Muscle layer of colon (tissue), 2 donors: ENCODE measurements around the gene TMEM63C.

Experiments used
- H3K27ac ChIP-seq: one replicate; pipeline ENCODE4 v1.7.0; 2013; ENCODE audit warnings: low read depth, mild to moderate bottlenecking, low read length, moderate library complexity
- H3K27me3 ChIP-seq, 2 donors: one replicate each; pipeline ENCODE4 v1.7.0; 2013; ENCODE audit warnings: low read length in 2 of 2, mild to moderate bottlenecking in 2 of 2; ENCODE audit not compliant: insufficient read depth in 2 of 2, control insufficient read depth in 1 of 2
- H3K36me3 ChIP-seq: one replicate; pipeline ENCODE4 v1.7.0; 2013; ENCODE audit warnings: mild to moderate bottlenecking, low read length; ENCODE audit not compliant: insufficient read depth
- H3K4me1 ChIP-seq: one replicate; pipeline ENCODE4 v1.7.0; 2013; ENCODE audit warnings: mild to moderate bottlenecking, low read length; ENCODE audit not compliant: insufficient read depth
- H3K4me3 ChIP-seq, 2 donors: one replicate each; pipeline ENCODE4 v1.7.0; 2013; ENCODE audit warnings: low read length in 2 of 2, low read depth in 1 of 2, mild to moderate bottlenecking in 1 of 2, moderate library complexity in 1 of 2
- H3K9ac ChIP-seq: one replicate; pipeline ENCODE4 v1.7.0; 2013; ENCODE audit warnings: low read length
- H3K9me3 ChIP-seq: one replicate; pipeline ENCODE4 v1.7.0; 2013; ENCODE audit warnings: mild to moderate bottlenecking, low read length
- donor health status: abdominal sarcoma.
- donor health status: Adenocarcinoma of cecum.

TMEM63C gene

DNA sequence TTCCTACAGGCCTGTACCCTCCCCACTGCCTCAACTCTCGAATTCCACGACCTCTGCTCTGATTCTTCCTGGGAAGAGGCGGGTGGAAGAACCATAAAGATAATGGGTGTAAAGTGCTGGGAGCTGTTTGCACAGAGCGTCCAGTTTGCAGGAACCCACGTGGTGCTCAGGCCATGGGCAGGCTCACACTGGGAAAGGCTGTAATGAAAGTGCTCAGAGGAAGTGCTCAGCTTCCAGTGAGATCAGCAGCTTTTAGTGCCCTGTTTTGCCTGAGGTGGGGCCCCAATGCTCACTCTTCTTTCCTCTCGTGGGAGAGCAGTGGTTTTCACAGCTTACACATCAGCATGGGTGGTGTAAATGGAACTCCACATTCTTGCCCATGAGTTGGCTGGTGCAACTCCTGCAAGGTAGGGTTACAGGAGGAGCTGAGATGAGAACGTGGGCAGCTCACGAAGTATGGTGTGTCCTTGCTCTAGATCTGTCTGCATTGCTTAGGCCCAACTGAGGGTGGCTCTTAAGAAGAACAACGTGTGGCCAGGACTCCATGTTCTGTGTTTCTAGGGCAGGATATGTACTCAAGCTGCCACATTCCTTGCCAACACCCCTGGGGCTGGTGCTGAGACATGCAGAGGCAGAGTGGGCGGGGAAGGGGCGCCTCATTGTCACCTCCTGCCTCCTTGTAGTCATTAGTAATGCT, 2.9 kb downstream of the TMEM63C start:
- Histone ChIP-seq H3K9ac (no peak overlapping the region), H3K9me3 (no peaks in the 10 kb centered on the region), H3K27me3 (peaks cover 15 to 22% of the 10 kb centered on the region in 2 donors), H3K27ac (no peak overlapping the region), H3K4me3 (no peak overlapping the region), H3K36me3 (no peaks in the 10 kb centered on the region), H3K4me1 (peaks cover 5% of the 10 kb centered on the region)

DNA sequence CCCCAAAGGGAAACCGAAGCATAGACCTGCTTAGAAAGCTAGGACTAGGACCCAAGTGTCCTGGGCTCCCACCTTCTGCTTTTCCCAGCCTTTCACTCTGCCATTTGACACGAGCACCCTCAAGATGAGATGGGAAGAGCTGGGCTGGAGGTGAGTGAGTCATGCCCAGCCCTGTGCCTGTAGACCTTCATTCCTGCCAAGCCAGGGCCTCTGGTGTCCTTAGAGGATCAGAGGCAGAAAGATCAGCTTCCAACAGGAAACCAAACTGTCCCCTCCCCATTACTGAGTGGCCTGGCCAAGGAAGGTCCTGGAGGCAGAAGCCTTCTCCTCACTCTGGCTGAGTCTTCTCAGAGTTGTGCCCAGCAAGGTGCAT, 3.5 kb downstream of the TMEM63C start:
- H3K27me3 ChIP-seq = peaks cover 15 to 22% of the 10 kb centered on the region in 2 donors
- H3K27ac ChIP-seq = no peak overlapping the region
- H3K4me3 ChIP-seq = no peak overlapping the region

DNA sequence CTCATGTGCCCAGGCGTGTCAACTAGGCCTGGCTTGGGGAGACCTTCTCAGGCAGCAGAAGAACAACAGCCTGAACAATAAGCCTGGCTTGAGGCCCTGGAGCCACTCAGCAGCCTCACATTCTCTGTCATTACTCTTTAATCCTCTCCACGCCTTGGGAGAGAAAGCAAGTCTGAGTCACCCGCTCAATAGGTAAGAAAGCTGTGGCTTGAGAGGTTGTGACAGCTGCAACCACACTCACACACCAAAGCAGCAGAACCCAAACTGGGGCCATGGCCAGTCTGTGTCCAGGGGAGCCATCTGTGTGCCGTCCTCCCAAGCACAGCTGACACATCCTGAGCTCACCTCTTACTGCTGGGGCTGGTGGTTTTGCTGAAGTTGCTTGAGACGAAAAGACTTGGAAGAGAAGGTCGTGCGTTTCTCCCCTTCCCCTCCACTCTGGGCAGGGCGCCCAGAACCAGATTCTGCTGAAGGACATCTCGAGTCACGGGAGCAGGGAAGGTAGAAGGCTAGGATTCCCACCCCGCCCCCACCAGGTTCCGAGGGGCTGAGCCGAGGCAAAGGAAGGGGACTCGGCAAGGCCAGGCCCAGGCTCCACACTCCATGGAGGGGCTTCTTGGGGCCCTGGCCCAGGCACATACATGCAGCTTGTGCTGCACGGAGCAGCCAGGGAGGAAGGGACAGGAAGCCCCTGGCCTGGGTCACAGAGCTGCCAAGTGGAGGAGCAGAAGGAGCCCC, 5.5 kb downstream of the TMEM63C start:
- H3K27me3 ChIP-seq = peaks cover 5 to 10% of the 10 kb centered on the region in 2 donors
- H3K36me3 ChIP-seq = no peaks in the 10 kb centered on the region
- no peak overlapping the region for H3K4me3 ChIP-seq
- H3K9me3 ChIP-seq = no peaks in the 10 kb centered on the region
- peaks cover 2% of the 10 kb centered on the region for H3K4me1 ChIP-seq
- no peak overlapping the region for H3K27ac ChIP-seq
- H3K9ac ChIP-seq = no peak overlapping the region

More for the DNA sequence above, 3.5 kb downstream of the TMEM63C start:
- Histone ChIP-seq H3K9ac (no peak overlapping the region), H3K9me3 (no peaks in the 10 kb centered on the region), H3K36me3 (no peaks in the 10 kb centered on the region), H3K4me1 (peaks cover 5% of the 10 kb centered on the region)

DNA sequence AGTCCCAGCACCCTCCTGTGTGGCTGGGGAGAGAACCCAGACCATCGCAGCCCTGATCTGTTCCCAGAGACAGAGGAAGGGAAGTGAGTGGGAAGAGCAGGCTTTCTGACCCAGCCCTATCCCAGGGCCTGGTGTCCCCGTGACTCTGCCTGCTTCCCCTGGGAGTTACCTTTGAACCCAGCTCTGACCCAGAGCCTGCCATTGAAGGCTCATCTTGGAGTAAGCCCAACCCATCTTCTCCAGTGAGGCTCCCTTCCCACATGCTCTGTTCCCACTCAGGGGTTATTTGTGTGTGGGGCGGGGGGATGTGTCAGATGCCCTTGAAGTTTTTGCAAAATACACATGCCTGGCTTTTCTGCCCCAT, 6.0 kb downstream of the TMEM63C start:
- Histone ChIP-seq H3K9me3 (no peaks in the 10 kb centered on the region), H3K27me3 (peaks cover 5% of the 10 kb centered on the region in 2 donors), H3K4me1 (no peaks in the 10 kb centered on the region), H3K36me3 (no peaks in the 10 kb centered on the region), H3K9ac (no peak overlapping the region), H3K4me3 (no peak overlapping the region), H3K27ac (no peak overlapping the region)

DNA sequence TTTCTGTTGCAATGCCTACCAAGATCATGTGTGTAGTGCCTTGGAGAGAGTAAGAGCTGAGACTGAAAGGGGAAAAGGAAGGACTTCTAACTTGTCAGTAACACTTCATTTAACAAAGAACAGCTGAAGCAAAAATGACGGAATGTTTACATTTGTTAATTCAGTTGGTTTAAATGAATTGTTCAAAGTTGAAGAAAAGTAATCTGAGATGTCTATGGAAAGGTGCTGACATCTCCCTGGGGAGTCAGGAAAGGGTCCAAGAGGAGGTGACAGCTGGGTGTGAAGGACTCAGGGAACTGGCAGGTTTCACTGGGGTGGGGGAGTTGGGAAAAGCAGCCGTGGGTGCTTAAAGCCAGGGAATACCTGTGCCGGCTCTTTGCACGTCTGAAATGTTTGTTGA, 7.9 kb downstream of the TMEM63C start:
- no peaks in the 10 kb centered on the region for H3K36me3 ChIP-seq
- no peak overlapping the region for H3K27ac ChIP-seq

DNA sequence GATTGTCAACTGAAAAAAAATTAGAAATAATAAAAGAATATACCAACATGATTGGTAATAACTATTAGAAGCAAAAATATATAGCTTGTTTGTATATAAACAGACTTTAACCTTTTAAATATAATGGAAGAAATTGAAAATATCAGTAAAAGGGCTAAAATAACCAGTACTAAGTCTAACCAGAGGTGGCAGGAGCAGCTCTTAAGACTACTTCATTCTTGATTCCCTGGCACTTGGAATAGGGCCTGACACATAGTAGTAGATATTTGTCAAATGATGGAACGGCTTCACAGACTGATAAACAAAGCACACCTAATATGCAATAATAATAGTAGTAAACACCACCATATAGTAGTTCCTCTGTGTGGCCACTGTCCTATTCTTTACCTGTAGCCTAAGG, 9.4 kb downstream of the TMEM63C start:
- Histone ChIP-seq H3K36me3 (no peaks in the 10 kb centered on the region), H3K27me3 (peaks cover 0 to 6% of the 10 kb centered on the region in 2 donors), H3K27ac (no peak overlapping the region), H3K9ac (no peak overlapping the region), H3K4me3 (no peak overlapping the region), H3K4me1 (no peaks in the 10 kb centered on the region), H3K9me3 (no peaks in the 10 kb centered on the region)

More for the DNA sequence above, 7.9 kb downstream of the TMEM63C start:
- H3K4me3 ChIP-seq = no peak overlapping the region
- H3K27me3 ChIP-seq = no peaks in the 10 kb centered on the region
- no peaks in the 10 kb centered on the region for H3K4me1 ChIP-seq
- no peaks in the 10 kb centered on the region for H3K9me3 ChIP-seq
- H3K9ac ChIP-seq = no peak overlapping the region

DNA sequence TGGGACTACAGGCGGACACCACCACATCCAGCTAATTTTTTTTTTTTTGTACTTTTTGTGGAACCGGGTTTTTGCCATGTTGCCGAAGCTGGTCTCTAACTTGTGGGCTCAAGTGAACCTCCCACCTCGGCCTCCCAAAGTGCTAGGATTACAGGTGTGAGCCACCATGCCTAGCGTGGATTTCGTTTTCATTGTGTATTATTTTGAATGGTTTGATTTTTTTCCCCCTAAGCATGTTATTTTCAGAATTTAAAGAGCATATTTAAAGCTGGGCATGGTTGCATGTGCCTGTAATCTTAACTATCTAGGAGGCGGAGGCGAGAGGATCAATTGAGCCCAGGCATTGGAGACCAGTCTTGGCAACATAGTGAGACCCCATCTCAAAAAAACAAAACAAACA, 13.1 kb downstream of the TMEM63C start:
- Histone ChIP-seq H3K27ac (no peak overlapping the region), H3K27me3 (peaks cover 0 to 8% of the 10 kb centered on the region in 2 donors), H3K9ac (no peak overlapping the region), H3K4me1 (no peaks in the 10 kb centered on the region), H3K9me3 (no peaks in the 10 kb centered on the region), H3K36me3 (no peaks in the 10 kb centered on the region), H3K4me3 (no peak overlapping the region)

DNA sequence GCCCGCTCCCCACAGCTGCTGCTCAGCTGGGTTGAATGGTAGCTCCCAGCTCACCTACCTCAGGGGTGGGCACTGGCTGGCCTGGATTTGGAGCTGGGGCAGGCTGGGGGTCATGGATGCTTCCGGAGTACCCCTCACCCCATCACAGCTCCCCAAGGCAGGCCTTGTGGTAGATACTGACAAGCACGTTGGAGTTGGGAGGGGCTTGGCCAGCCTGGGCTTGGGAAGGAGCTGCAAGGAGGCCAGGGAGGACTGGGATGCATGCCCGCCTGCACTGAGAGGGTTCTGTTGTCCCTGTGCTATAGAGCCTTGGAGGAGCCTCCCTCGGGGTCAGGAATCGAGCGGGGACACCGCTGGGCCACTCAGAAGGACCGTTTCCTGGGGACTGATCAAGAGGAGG, 14.2 kb downstream of the TMEM63C start:
- Histone ChIP-seq H3K4me1 (no peaks in the 10 kb centered on the region), H3K4me3 (no peak overlapping the region), H3K9ac (no peak overlapping the region), H3K27me3 (peaks cover 0 to 16% of the 10 kb centered on the region in 2 donors), H3K27ac (no peak overlapping the region), H3K36me3 (no peaks in the 10 kb centered on the region), H3K9me3 (no peaks in the 10 kb centered on the region)

DNA sequence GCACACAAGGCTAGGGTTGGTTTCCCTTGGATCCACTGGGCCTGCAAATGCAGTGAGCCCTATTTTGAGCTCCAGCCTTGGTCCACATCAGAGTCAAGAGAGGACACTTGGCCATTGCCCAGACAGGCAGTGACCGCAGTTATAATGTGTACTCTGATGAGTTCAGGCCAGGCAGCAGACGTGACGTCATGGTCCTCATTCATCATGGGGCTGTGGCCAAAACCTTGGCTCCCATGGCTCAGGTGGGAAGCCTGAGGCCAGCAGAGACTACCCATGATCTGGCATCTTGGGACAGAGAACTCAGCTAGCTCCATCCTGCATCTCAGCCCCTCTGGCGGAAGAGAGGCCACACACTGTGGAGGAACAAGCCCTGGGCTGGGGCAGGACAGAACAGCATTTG, 16.4 kb downstream of the TMEM63C start:
- H3K9ac ChIP-seq = no peak overlapping the region
- H3K4me1 ChIP-seq = no peaks in the 10 kb centered on the region
- no peaks in the 10 kb centered on the region for H3K9me3 ChIP-seq
- H3K36me3 ChIP-seq = no peaks in the 10 kb centered on the region
- no peak overlapping the region for H3K27ac ChIP-seq
- peaks cover 0 to 20% of the 10 kb centered on the region in 2 donors for H3K27me3 ChIP-seq
- no peak overlapping the region for H3K4me3 ChIP-seq

DNA sequence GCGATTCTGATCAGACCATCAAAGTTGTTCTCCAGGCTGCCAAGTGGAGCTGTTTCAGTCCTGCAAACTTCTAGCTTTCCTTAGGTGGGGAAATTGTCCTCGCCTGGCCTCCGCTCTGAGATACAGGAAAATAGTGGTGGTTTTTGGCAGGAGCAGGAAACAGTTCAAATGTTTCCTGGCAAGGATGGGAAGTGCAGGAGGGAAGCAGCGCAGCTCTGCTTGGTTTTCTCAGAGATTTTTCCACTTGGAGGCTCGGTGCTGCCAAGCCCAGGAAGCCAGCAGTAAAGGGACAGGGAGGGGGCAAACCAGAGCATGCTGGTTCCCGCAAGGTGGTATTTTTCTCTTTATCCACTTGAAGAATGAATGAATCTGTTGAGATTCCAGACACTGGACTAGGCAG, 17.0 kb downstream of the TMEM63C start:
- H3K4me1 ChIP-seq = no peaks in the 10 kb centered on the region
- H3K9ac ChIP-seq = no peak overlapping the region
- H3K27ac ChIP-seq = no peak overlapping the region
- H3K9me3 ChIP-seq = no peaks in the 10 kb centered on the region
- H3K27me3 ChIP-seq = peaks cover 0 to 20% of the 10 kb centered on the region in 2 donors
- H3K36me3 ChIP-seq = no peaks in the 10 kb centered on the region
- H3K4me3 ChIP-seq = no peak overlapping the region

DNA sequence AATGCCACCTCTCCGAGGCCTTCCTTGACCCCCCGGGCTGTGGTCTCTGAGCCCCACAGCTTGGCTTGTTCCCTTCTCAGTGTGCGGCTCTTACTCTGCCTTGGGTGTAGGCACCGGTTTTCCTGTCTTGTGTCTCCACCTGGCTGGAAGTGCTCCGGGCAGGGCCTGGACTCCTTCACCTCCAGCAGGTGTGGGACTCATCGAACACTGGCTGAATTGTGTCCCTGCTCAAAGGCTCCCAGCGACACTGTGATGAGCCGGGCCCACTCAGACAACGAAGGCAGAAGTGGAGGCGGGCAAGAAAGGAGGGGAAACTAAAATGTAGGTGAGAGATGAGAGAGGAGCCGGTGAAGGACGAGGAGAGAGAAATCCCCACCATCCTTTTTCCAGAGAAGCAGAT, 18.0 kb downstream of the TMEM63C start:
- H3K9me3 ChIP-seq = no peaks in the 10 kb centered on the region
- H3K36me3 ChIP-seq = no peaks in the 10 kb centered on the region
- H3K9ac ChIP-seq = no peak overlapping the region
- no peaks in the 10 kb centered on the region for H3K4me1 ChIP-seq
- no peak overlapping the region for H3K27ac ChIP-seq
- H3K4me3 ChIP-seq = no peak overlapping the region
- H3K27me3 ChIP-seq = peaks cover 0 to 20% of the 10 kb centered on the region in 2 donors
